Stimulated activated CD4-positive, alpha-beta T cell treated with anti-CD3 and anti-CD28 coated beads, Interleukin-1b, Interleukin-23, amount 100 ng/mL, for 1 hour (primary cell): ENCODE measurements around the gene CACNA1F.

ENCODE experiments used
- DNase-seq, 2 donors: peaks; one replicate each; pipeline ENCODE4 v3.0.0-alpha.2; 2020; ENCODE audit warnings: low read depth in 2 of 2

The CACNA1F gene

DNA sequence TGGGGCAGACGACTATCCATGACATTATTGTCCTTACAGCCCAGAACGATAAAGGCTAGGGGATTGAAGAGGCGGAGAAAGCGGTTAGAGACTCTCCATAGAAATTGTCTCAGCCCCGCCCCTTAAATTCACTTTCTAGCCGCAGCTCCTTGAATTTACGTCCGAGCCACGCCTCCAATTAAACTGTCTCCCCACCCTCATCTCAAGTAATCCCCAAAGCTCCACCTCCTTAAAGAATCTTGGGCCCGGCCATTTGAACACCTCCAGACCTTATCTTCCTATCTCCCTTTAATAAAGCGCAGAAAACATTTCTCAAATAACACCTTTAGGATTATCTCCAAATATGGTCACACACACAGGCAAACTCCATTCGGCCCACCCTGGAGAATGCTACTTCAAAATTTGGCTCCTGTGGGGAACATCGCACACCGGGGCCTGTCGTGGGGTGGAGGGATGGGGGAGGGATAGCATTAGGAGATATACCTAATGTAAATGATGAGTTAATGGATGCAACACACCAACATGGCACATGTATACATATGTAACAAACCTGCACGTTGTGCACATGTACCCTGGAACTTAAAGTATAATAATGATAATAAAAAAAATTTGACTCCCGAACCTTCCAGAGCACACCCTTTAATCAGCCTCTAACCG, 77.8 kb downstream of the CACNA1F start:
- DNase-seq, result no peak
